Sigmoid colon (tissue), 7 donors: ENCODE measurements around the gene ZXDC. TPM values are rescaled to one million over a fixed set of nuclear protein-coding genes. Genes with fewer than 3 reads are reported as not detected.

Experiments
- DNase-seq: peaks from one replicate; pipeline ENCODE4 v3.0.0-alpha.2; 2019
- H3K27ac ChIP-seq, 4 donors: fragments of 200-600 bp; sonication (generic); one replicate each; pipeline ENCODE4 v1.5.1; 2016 to 2019; ENCODE audit warnings: mild to moderate bottlenecking in 1 of 4
- H3K27me3 ChIP-seq, 3 donors: fragments of 200-600 bp; sonication (generic); one replicate each; pipeline ENCODE4 v1.5.1; 2019; ENCODE audit warnings: mild to moderate bottlenecking in 1 of 3
- H3K36me3 ChIP-seq, 4 donors: fragments of 200-600 bp; sonication (generic); one replicate each; pipeline ENCODE4 v1.5.1; 2016 to 2019
- H3K4me1 ChIP-seq, 4 donors: fragments of 200-600 bp; sonication (generic); one replicate each; pipeline ENCODE4 v1.5.1; 2017 to 2019
- H3K4me3 ChIP-seq, 4 donors: fragments of 200-600 bp; sonication (generic); one replicate each; pipeline ENCODE4 v1.5.1; 2017 to 2019; ENCODE audit warnings: mild to moderate bottlenecking in 2 of 4, moderate library complexity in 1 of 4
- H3K9me3 ChIP-seq, 4 donors: fragments of 200-600 bp in 3 of 4; sonication (generic) in 3 of 4; one replicate each; pipeline versions ENCODE4 v1.5.1 to v1.6.1; 2013 to 2019
- CTCF ChIP-seq, 4 experiments: fragments of 450-650 bp in 3 of 4; fragments of 200-600 bp in 1 of 4; IDR thresholded peaks; one replicate each; pipeline ENCODE4 v1.5.1; 2016 to 2019; ENCODE audit warnings: antibody characterized with exemption in 4 of 4, mild to moderate bottlenecking in 3 of 4, moderate library complexity in 2 of 4
- EP300 ChIP-seq, 4 donors: sonication (generic); formaldehyde crosslinking; IDR thresholded peaks; one replicate each; pipeline ENCODE4 v1.6.1; 2017; ENCODE audit warnings: antibody characterized with exemption in 4 of 4
- POLR2A ChIP-seq, 2 donors: fragments of 450-650 bp; IDR thresholded peaks; one replicate each; pipeline ENCODE4 v1.6.1; 2016; ENCODE audit warnings: antibody characterized with exemption in 2 of 2, mild to moderate bottlenecking in 2 of 2, moderate library complexity in 2 of 2
- POLR2AphosphoS5 ChIP-seq, 4 donors: sonication (generic); formaldehyde crosslinking; IDR thresholded peaks; one replicate each; pipeline ENCODE4 v1.6.1; 2017; ENCODE audit warnings: antibody characterized with exemption in 4 of 4
- WGBS, 2 donors: extraction: QIAGEN DNeasy Blood & Tissue Kit; methylation state at CpG; one replicate each; pipeline ENCODE4 v1.1.7; 2013; 5-methylcytosine and 5-hydroxymethylcytosine counted together
- intact Hi-C: fragments of 100-400 bp; cut with DNase I; formaldehyde crosslinking; loops from one replicate; pipeline ENCODE4 v1.15.1; 2023
- polyA plus RNA-seq, 3 donors: library from polyadenylated mRNA; stranded (reverse); fragments of 200-250 nt; gene quantifications; one replicate each; pipeline ENCODE4 v1.2.3, GENCODE V29; 2013
- total RNA-seq, 4 donors: library from RNA; depleted of rRNA; stranded (reverse); fragments of >200 nt; gene quantifications; one replicate each; pipeline ENCODE4 v1.1.0, GENCODE V29; 2016
- donor health status: healthy with polysubstance abuse.
- donor health status: Bipolar disorder and iron deficiency.
- donor health status: healthy.

The ZXDC gene
- total and polyA plus RNA-seq, 7 donors: 5.5 to 33.8 (median 26.4) TPM

- intact Hi-C loops: no loop called here
- H3K36me3 ChIP-seq: no peaks in the 10 kb centered on the region
- no peak overlapping the region for H3K4me3 ChIP-seq
- TF ChIP-seq EP300 (IDR thresholded peaks at IDR 0.05) (no peak), POLR2A (IDR thresholded peaks at IDR 0.05) (no peak), CTCF (IDR thresholded peaks at IDR 0.05) (no peak), POLR2AphosphoS5 (IDR thresholded peaks at IDR 0.05) (no peak)
- DNase-seq: peak; percentile 32
- no peaks in the 10 kb centered on the region for H3K4me1 ChIP-seq
- H3K27me3 ChIP-seq: peaks cover 0 to 13% (median 2%) of the 10 kb centered on the region in 3 donors
- H3K27ac ChIP-seq: no peak overlapping the region
- WGBS, 2 donors: 82 to 83% methylated on average over 15 of the region's 15 CpGs
- no peaks in the 10 kb centered on the region for H3K9me3 ChIP-seq
These were observed 42.5 kb upstream of the ZXDC start for GRCh38 chr3:126517986-126518778.

- WGBS, 2 donors: 89 to 91% methylated on average over 16 of the region's 16 CpGs
- H3K27me3 ChIP-seq: peaks cover 0 to 8% (median 0%) of the 10 kb centered on the region in 3 donors
- H3K4me3 ChIP-seq: no peak within 1 kb of the TSS
- no peak within 1 kb of the TSS for H3K27ac ChIP-seq
- no peaks in the 10 kb centered on the region for H3K4me1 ChIP-seq
- DNase-seq: peak; percentile 56
- TF ChIP-seq CTCF (IDR thresholded peaks at IDR 0.05) (no peak), POLR2A (IDR thresholded peaks at IDR 0.05) (no peak), POLR2AphosphoS5 (IDR thresholded peaks at IDR 0.05) (no peak), EP300 (IDR thresholded peaks at IDR 0.05) (no peak)
- H3K9me3 ChIP-seq: no peaks in the 10 kb centered on the region
- intact Hi-C loops: no loop called here
- H3K36me3 ChIP-seq: no peaks in the 10 kb centered on the region
These were observed 41.7 kb upstream of the ZXDC start, which contains the start of gene UROC1 for GRCh38 chr3:126517291-126517951. Gene UROC1, minus strand, starts transcription at chr3:126517773. Its CDS starts 54 bp downstream, at chr3:126517719.

- H3K27me3 ChIP-seq: peaks cover 0 to 8% (median 0%) of the 10 kb centered on the region in 3 donors
- no peaks in the 10 kb centered on the region for H3K9me3 ChIP-seq
- WGBS, 2 donors: 86% methylated on average over 9 of the region's 9 CpGs
- no peak for TF ChIP-seq POLR2A (IDR thresholded peaks at IDR 0.05)
- no peak for TF ChIP-seq POLR2AphosphoS5 (IDR thresholded peaks at IDR 0.05)
- no peak for TF ChIP-seq CTCF (IDR thresholded peaks at IDR 0.05)
- TF ChIP-seq EP300 (IDR thresholded peaks at IDR 0.05): no peak
- no peak overlapping the region for H3K27ac ChIP-seq
- H3K4me3 ChIP-seq: no peak overlapping the region
- intact Hi-C loops: no loop called here
- H3K36me3 ChIP-seq: no peaks in the 10 kb centered on the region
- H3K4me1 ChIP-seq: no peaks in the 10 kb centered on the region
- DNase-seq: peak; percentile 48
These were observed 41.2 kb upstream of the ZXDC start for GRCh38 chr3:126516936-126517290.

- H3K27ac ChIP-seq: no peak overlapping the region
- no peaks in the 10 kb centered on the region for H3K9me3 ChIP-seq
- H3K36me3 ChIP-seq: no peaks in the 10 kb centered on the region
- H3K4me3 ChIP-seq: no peak overlapping the region
- intact Hi-C loops: no loop called here
- peaks cover 0 to 8% (median 0%) of the 10 kb centered on the region in 3 donors for H3K27me3 ChIP-seq
- WGBS, 2 donors: 86 to 88% methylated on average over 6 of the region's 6 CpGs
- DNase-seq: peak; percentile 24
- TF ChIP-seq POLR2A (IDR thresholded peaks at IDR 0.05): no peak
- no peak for TF ChIP-seq POLR2AphosphoS5 (IDR thresholded peaks at IDR 0.05)
- TF ChIP-seq EP300 (IDR thresholded peaks at IDR 0.05): no peak
- no peak for TF ChIP-seq CTCF (IDR thresholded peaks at IDR 0.05)
- no peaks in the 10 kb centered on the region for H3K4me1 ChIP-seq
These were observed 40.7 kb upstream of the ZXDC start for GRCh38 chr3:126516152-126516935.
